Natural killer cell (primary cell): ENCODE data around the gene GLT6D1. TPM values are rescaled to one million over a fixed set of nuclear protein-coding genes. Genes with fewer than 3 reads are reported as not detected.

Experiments
- ATAC-seq, 3 donors: fragments of 150-1000 bp in 2 of 3; fragments of 200-7000 bp in 1 of 3; cut with Tn5 transposase; 1 replicate in 1 of 3; 2 replicates in 2 of 3; pipeline ENCODE4 v1.10.0; 2021; ENCODE audit warnings: mild to moderate bottlenecking in 2 of 3, moderate library complexity in 2 of 3
- DNase-seq, 2 donors: peaks; one replicate each; pipeline versions ENCODE4 v3.0.0 to v3.0.0-alpha.2; 2013 to 2021; ENCODE audit warnings: mixed read lengths in 1 of 2
- H3K27ac ChIP-seq: one replicate; pipeline ENCODE4 v1.5.1; 2013; ENCODE audit warnings: mild to moderate bottlenecking, low read length
- H3K27me3 ChIP-seq: one replicate; pipeline ENCODE4 v1.6.1; 2013; ENCODE audit warnings: low read length; ENCODE audit not compliant: control insufficient read depth, insufficient read depth
- H3K36me3 ChIP-seq: one replicate; pipeline ENCODE4 v1.6.1; 2013; ENCODE audit warnings: low read length; ENCODE audit not compliant: control insufficient read depth, insufficient read depth
- H3K4me1 ChIP-seq: one replicate; pipeline ENCODE4 v1.6.1; 2013; ENCODE audit warnings: low read length; ENCODE audit not compliant: control insufficient read depth, insufficient read depth
- H3K4me3 ChIP-seq: one replicate; pipeline ENCODE4 v1.5.1; 2013; ENCODE audit warnings: low read length
- H3K9me3 ChIP-seq: one replicate; pipeline ENCODE4 v1.6.1; 2013; ENCODE audit warnings: low read length; ENCODE audit not compliant: control insufficient read depth, insufficient read depth
- H3K27ac Mint-ChIP-seq, 2 donors: one replicate each; pipeline ENCODE4 v1.8.0; 2022; ENCODE audit warnings: mild to moderate bottlenecking in 2 of 2, mixed read lengths in 2 of 2, moderate library complexity in 1 of 2
- H3K27me3 Mint-ChIP-seq, 2 donors: one replicate each; pipeline ENCODE4 v1.8.0; 2022; ENCODE audit warnings: low read depth in 2 of 2, mixed read lengths in 2 of 2
- H3K36me3 Mint-ChIP-seq: one replicate; pipeline ENCODE4 v1.8.0; 2022; ENCODE audit warnings: mixed read lengths
- H3K4me1 Mint-ChIP-seq, 2 donors: one replicate each; pipeline ENCODE4 v1.8.0; 2022; ENCODE audit warnings: mixed read lengths in 2 of 2
- H3K4me3 Mint-ChIP-seq: one replicate; pipeline ENCODE4 v1.8.0; 2022; ENCODE audit warnings: mild to moderate bottlenecking, moderate library complexity, mixed read lengths
- H3K9me3 Mint-ChIP-seq, 2 donors: one replicate each; pipeline ENCODE4 v1.8.0; 2022; ENCODE audit warnings: mixed read lengths in 2 of 2
- WGBS: methylation state at CpG from one replicate; pipeline ENCODE4 v1.1.7; 2013; ENCODE audit warnings: missing lambda C conversion rate; ENCODE audit not compliant: insufficient coverage; 5-methylcytosine and 5-hydroxymethylcytosine counted together
- intact Hi-C: fragments of 100-400 bp; cut with micrococcal nuclease; formaldehyde crosslinking; loops from one replicate; pipeline ENCODE4 v1.14.2; 2022
- total RNA-seq, 4 donors: library from RNA; stranded (reverse); fragments of 120-200 nt in 1 of 4; gene quantifications; one replicate each; pipeline versions ENCODE4 v1.2.3 to v1.2.4, GENCODE V29; 2013 to 2022
- TF ChIP-seq, protein P1 (sequence below): fragments of 200-600 bp; IDR thresholded peaks from one replicate; pipeline ENCODE4 v1.8.0; 2022; ENCODE audit warnings: antibody characterized with exemption

The GLT6D1 gene
- total RNA-seq, 3 donors from 2014 or later (not counting 1 experiment from before 2014, with no cell fraction given) = not detected

DNA sequence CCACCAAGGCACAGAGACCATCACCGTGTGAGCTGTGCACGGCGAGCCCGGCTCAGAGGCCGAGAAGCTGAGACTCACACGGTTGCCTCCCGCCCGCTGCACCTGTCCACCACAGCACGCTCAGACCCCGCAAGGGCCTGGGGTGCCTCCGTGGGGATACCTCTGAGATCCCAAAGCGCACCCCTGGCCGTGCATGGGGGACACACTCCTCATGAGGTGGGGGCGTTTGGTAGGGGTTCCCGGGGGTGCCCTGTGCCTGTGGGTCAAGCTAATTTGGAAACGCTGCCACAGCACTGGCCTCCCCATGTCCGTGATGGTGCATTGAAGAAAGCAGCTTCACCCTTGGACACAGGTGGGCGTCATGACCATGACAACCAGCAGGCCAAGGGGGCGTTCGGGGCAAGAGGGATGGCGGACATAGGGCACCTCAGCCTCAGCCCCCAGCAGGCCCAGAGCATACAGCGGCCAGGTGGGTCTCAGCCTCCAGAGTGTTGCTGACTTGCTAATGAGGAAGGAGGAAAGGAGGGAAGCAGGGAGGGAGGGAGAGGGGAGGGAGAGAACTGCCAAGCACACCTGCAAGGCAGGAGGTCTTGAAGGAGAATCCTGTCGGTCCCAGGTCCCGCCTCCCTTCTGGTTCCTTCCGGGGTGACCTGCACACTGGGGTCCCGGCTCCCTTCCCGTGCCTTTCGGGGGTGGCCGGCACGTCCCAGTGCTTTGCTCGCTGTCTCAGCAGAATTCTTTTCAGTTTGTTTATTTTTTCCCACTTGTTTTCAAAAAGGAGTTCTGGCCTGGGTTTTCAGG, 34.7 kb downstream of the GLT6D1 start:
- Mint-ChIP-seq H3K4me3 (no peak overlapping the region), H3K9me3 (no peaks in the 10 kb centered on the region), H3K36me3 (no peaks in the 10 kb centered on the region), H3K27ac (no peak overlapping the region), H3K27me3 (peaks cover 0 to under 1% of the 10 kb centered on the region in 2 donors), H3K4me1 (no peaks in the 10 kb centered on the region)
- no peak overlapping the region for H3K4me3 ChIP-seq
- no peak overlapping the region for H3K27ac ChIP-seq
- intact Hi-C loops = no loop called here
- no peaks in the 10 kb centered on the region for H3K27me3 ChIP-seq
- no peaks in the 10 kb centered on the region for H3K9me3 ChIP-seq
- ATAC-seq (no peak), DNase-seq (no peak)
- TF ChIP-seq, protein P1, sequence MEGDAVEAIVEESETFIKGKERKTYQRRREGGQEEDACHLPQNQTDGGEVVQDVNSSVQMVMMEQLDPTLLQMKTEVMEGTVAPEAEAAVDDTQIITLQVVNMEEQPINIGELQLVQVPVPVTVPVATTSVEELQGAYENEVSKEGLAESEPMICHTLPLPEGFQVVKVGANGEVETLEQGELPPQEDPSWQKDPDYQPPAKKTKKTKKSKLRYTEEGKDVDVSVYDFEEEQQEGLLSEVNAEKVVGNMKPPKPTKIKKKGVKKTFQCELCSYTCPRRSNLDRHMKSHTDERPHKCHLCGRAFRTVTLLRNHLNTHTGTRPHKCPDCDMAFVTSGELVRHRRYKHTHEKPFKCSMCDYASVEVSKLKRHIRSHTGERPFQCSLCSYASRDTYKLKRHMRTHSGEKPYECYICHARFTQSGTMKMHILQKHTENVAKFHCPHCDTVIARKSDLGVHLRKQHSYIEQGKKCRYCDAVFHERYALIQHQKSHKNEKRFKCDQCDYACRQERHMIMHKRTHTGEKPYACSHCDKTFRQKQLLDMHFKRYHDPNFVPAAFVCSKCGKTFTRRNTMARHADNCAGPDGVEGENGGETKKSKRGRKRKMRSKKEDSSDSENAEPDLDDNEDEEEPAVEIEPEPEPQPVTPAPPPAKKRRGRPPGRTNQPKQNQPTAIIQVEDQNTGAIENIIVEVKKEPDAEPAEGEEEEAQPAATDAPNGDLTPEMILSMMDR = no peak
- 87% methylated on average over 31 of the region's 31 CpGs for WGBS
- no peaks in the 10 kb centered on the region for H3K36me3 ChIP-seq
- H3K4me1 ChIP-seq = peaks cover 3% of the 10 kb centered on the region

DNA sequence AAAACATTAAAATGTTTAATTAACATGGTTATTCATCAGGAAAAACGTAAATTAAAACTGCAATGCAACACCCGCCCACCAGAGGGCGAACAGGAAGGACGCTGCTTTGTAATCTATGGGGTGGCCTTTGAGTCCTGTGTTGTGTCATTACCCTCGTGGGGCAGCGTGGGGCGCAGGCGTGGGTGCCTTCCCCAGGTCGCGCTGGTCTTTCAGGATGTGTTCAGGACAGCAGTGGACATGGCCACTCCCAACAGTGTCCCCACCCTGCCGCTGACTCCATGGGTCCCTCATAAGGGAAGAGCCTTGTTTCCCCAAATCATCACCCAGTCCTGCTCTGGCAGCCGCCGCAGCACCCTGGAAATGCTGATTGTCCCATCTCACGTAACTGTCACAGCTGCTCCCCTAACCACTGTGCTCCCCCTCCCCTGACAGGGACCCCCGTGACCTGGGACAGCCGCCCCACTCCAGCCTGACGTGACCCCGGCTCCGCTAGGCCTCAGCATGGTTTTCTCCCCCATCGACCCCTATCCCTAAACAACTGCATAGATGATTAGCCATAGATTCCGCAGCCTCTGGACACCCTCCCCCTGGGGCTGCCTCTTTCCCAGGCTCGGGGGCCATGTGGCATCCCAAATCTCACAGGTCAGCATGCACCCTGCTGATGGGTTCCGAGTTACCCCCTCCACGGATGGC, 36.4 kb downstream of the GLT6D1 start:
- no peaks in the 10 kb centered on the region for H3K36me3 Mint-ChIP-seq
- no peaks in the 10 kb centered on the region for H3K36me3 ChIP-seq
- H3K4me3 ChIP-seq = no peak overlapping the region
- H3K9me3 ChIP-seq = no peaks in the 10 kb centered on the region
- H3K27me3 Mint-ChIP-seq = peaks cover 0 to 5% of the 10 kb centered on the region in 2 donors
- DNase-seq (peak; percentile 48 to 70), ATAC-seq (peak; percentile 52 to 73 (median 58))
- no peak overlapping the region for H3K27ac Mint-ChIP-seq
- no peaks in the 10 kb centered on the region for H3K9me3 Mint-ChIP-seq
- no peak overlapping the region for H3K27ac ChIP-seq
- intact Hi-C loops = no loop called here
- H3K4me1 Mint-ChIP-seq = no peaks in the 10 kb centered on the region
- WGBS = 51% methylated on average over 24 of the region's 24 CpGs
- TF ChIP-seq, protein P1 = peak; percentile 82
- peaks cover 3% of the 10 kb centered on the region for H3K4me1 ChIP-seq
- no peak overlapping the region for H3K4me3 Mint-ChIP-seq
- no peaks in the 10 kb centered on the region for H3K27me3 ChIP-seq

DNA sequence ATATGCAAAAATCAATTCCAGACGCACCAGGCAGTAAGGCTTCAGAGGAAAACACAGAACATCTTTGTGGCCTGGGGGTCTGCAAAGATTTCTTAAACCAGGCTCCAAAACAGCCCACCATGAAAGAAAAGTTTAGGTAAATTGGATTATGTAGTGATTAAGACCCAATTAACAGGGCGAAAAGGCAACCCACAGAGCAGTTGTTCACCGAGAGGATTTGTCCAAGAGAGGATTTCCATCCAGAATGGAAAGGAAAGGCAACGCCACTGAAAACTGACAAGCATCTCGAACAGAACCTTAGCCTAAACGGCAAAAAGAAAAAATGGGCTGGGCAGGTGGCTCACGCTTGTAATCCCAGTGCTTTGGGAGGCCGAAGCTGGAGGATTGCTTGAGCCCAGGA, 37.4 kb downstream of the GLT6D1 start:
- Histone ChIP-seq H3K27ac (no peak overlapping the region), H3K4me1 (peaks cover 3% of the 10 kb centered on the region), H3K9me3 (no peaks in the 10 kb centered on the region), H3K4me3 (no peak overlapping the region), H3K27me3 (no peaks in the 10 kb centered on the region), H3K36me3 (no peaks in the 10 kb centered on the region)
- H3K36me3 Mint-ChIP-seq = no peaks in the 10 kb centered on the region
- no peak overlapping the region for H3K4me3 Mint-ChIP-seq
- intact Hi-C loops = no loop called here
- 83% methylated on average over 8 of the region's 8 CpGs for WGBS
- H3K9me3 Mint-ChIP-seq = no peaks in the 10 kb centered on the region
- H3K27ac Mint-ChIP-seq = no peak overlapping the region
- no peak for DNase-seq
- no peak for ATAC-seq
- peaks cover 3 to 5% of the 10 kb centered on the region in 2 donors for H3K27me3 Mint-ChIP-seq
- TF ChIP-seq, protein P1 = no peak
- H3K4me1 Mint-ChIP-seq = no peaks in the 10 kb centered on the region
